MCF 10A (cell line): Measurements from ENCODE around the gene WDFY1. TPM values are rescaled to one million over a fixed set of nuclear protein-coding genes. Genes with fewer than 3 reads are reported as not detected.
A peak's percentile ranks its signal among the peaks of the same experiment; 100 is the strongest.

ENCODE experiments used
- Bru-seq: library from RNA; stranded (reverse); fragments of 400-500 nt; gene quantifications from one replicate; lab custom pipeline; 2021; lab: Mats Ljungman, UMichigan
- BruChase-seq, 2 experiments: library from RNA; stranded (reverse); fragments of 400-500 nt; gene quantifications; one replicate each; lab custom pipeline; 2021; lab: Mats Ljungman, UMichigan
- BruUV-seq: library from RNA; stranded (reverse); fragments of 400-500 nt; replicated peaks from 2 replicates; lab custom pipeline; 2021; lab: Mats Ljungman, UMichigan
- CTCF ChIA-PET: fragments of 300-600 bp; sonication (Branson Sonifier 250); formaldehyde crosslinking; extraction: SDS; loops from one replicate; lab custom pipeline; 2021; ENCODE audit warnings: antibody characterized with exemption, inconsistent platforms; lab: Yijun Ruan, JAX
- POLR2A ChIA-PET: fragments of 300-600, 350-650 bp; sonication (Branson Sonifier 250); formaldehyde crosslinking; extraction: SDS; loops from one replicate; lab custom pipeline; 2020; ENCODE audit warnings: antibody characterized with exemption, inconsistent platforms; lab: Yijun Ruan, JAX
- DNase-seq: peaks from one replicate; pipeline ENCODE4 v3.0.0-alpha.2; 2018; ENCODE audit not compliant: unreplicated experiment
- H3K27ac Mint-ChIP-seq: one replicate; pipeline ENCODE4 v1.8.0; 2022; ENCODE audit warnings: mild to moderate bottlenecking, low read depth, mixed read lengths; ENCODE audit not compliant: unreplicated experiment
- H3K27me3 Mint-ChIP-seq: one replicate; pipeline ENCODE4 v1.8.0; 2022; ENCODE audit warnings: mixed read lengths; ENCODE audit not compliant: insufficient read depth, unreplicated experiment
- H3K36me3 Mint-ChIP-seq: one replicate; pipeline ENCODE4 v1.8.0; 2022; ENCODE audit warnings: mild to moderate bottlenecking, moderate library complexity, mixed read lengths; ENCODE audit not compliant: insufficient read depth, unreplicated experiment
- H3K4me1 Mint-ChIP-seq: one replicate; pipeline ENCODE4 v1.8.0; 2022; ENCODE audit warnings: mixed read lengths; ENCODE audit not compliant: insufficient read depth, unreplicated experiment
- H3K4me3 Mint-ChIP-seq: one replicate; pipeline ENCODE4 v1.8.0; 2022; ENCODE audit warnings: mild to moderate bottlenecking, moderate library complexity, mixed read lengths; ENCODE audit not compliant: unreplicated experiment
- H3K9me3 Mint-ChIP-seq: one replicate; pipeline ENCODE4 v1.8.0; 2022; ENCODE audit warnings: mixed read lengths; ENCODE audit not compliant: unreplicated experiment
- CTCF ChIP-seq: fragments of 200-600 bp; IDR thresholded peaks from one replicate; pipeline ENCODE4 v1.8.0; 2022; ENCODE audit warnings: antibody characterized with exemption, mild to moderate bottlenecking; ENCODE audit not compliant: unreplicated experiment
- intact Hi-C: fragments of 100-400 bp; cut with micrococcal nuclease; formaldehyde crosslinking; loops from 2 replicates; pipeline ENCODE4 v1.14.1; 2022
- long read RNA-seq: library from polyadenylated mRNA; stranded (forward); transcript quantifications from one replicate; pipeline ENCODE4 v2.0.0, GENCODE V29; 2022
- total RNA-seq: library from RNA; stranded (reverse); gene quantifications from 2 replicates; pipeline ENCODE4 v1.2.3, GENCODE V29; 2022

The WDFY1 gene
- total RNA-seq (36.9 and 41.8 TPM in 2 replicates), Bru-seq, nascent RNA (percentile 72 among the genes with signal in this experiment), BruChase-seq, experiment 1, labeled RNA remaining after a 6-hour chase (percentile 75 among the genes with signal in this experiment), BruChase-seq, experiment 2, labeled RNA remaining after a 2-hour chase (percentile 69 among the genes with signal in this experiment)
- long read RNA-seq, full-length matches to known transcripts = 89 of 107 reads
- long read RNA-seq, partial matches to known transcripts = 2 of 107 reads
- long read RNA-seq, other reads (novel, unspliced or antisense) = 16 of 107 reads

- Mint-ChIP-seq H3K27ac (peak within 1 kb of the TSS; percentile 90), H3K4me3 (peak within 1 kb of the TSS; percentile 96), H3K9me3 (no peaks in the 10 kb centered on the region), H3K36me3 (peaks cover 12% of the 10 kb centered on the region), H3K27me3 (no peaks in the 10 kb centered on the region), H3K4me1 (peaks cover 30% of the 10 kb centered on the region)
- TF ChIP-seq CTCF = no peak
- CTCF ChIA-PET = interaction anchor here (0.7 to 1.7 kb wide), 2 partner anchors 17 to 49 kb away, joined by 3 to 4 read pairs; no protein-coding TSS in a partner anchor
- intact Hi-C loops = loop anchor here (5.0 kb wide), 1 partner anchor 108 kb away; the partner anchor contains the start of gene AP1S3
- POLR2A ChIA-PET = interaction anchor here (0.6 to 5.4 kb wide), 14 partner anchors 9 to 384 kb away, joined by 3 to 71 read pairs (median 3); partner anchors contain the start of gene MRPL44
- peak; percentile 79 for DNase-seq
- BruUV-seq = no TSS peak
Measured at GRCh38 chr2:223944703-223945531, at the start of gene WDFY1. WDFY1 (minus strand) TSS chr2:223945335; CDS start chr2:223945284, 51 bp downstream.

GRCh38 chr2:223994562-223995162, 49.5 kb upstream of the WDFY1 start:
- intact Hi-C loops = no loop called here
- CTCF ChIA-PET = interaction anchor here (0.5 to 9.8 kb wide), 29 partner anchors 8 to 662 kb away, joined by 3 to 455 read pairs (median 4); partner anchors contain the start of gene SERPINE2
- Mint-ChIP-seq H3K4me1 (peaks cover 6% of the 10 kb centered on the region), H3K27me3 (no peaks in the 10 kb centered on the region), H3K4me3 (no peak overlapping the region), H3K9me3 (no peaks in the 10 kb centered on the region), H3K27ac (peak overlapping the region; percentile 9), H3K36me3 (peaks cover 24% of the 10 kb centered on the region)
- no peak for DNase-seq
- no TSS peak for BruUV-seq
- POLR2A ChIA-PET = interaction anchor here (0.9 to 4.1 kb wide), 4 partner anchors 37 to 289 kb away, joined by 3 to 33 read pairs (median 4); no protein-coding TSS in a partner anchor
- TF ChIP-seq CTCF = no peak

- Mint-ChIP-seq H3K27me3 (no peaks in the 10 kb centered on the region), H3K4me1 (peaks cover 11% of the 10 kb centered on the region), H3K27ac (peak overlapping the region; percentile 9), H3K4me3 (no peak overlapping the region), H3K36me3 (peaks cover 28% of the 10 kb centered on the region), H3K9me3 (no peaks in the 10 kb centered on the region)
- no TSS peak for BruUV-seq
- ChIA-PET CTCF (interaction anchor here (0.5 to 9.8 kb wide), 75 partner anchors 9 to 1448 kb away, joined by 3 to 455 read pairs (median 4); partner anchors contain the start of gene SERPINE2), POLR2A (interaction anchor here (0.6 to 4.1 kb wide), 10 partner anchors 16 to 784 kb away, joined by 3 to 33 read pairs (median 3); no protein-coding TSS in a partner anchor)
- intact Hi-C loops = loop anchor here (1.0 kb wide), 3 partner anchors 45 to 291 kb away; no protein-coding TSS in a partner anchor
- peak; percentile 73 for TF ChIP-seq CTCF
- DNase-seq = peak; percentile 81
Measured at GRCh38 chr2:223993634-223994232, 48.6 kb upstream of the WDFY1 start.
